Ureter (tissue), 1 donor: ENCODE results near the gene COMT. TPM values are rescaled to one million over a fixed set of nuclear protein-coding genes. Genes with fewer than 3 reads are reported as not detected.

Experiments used
- DNase-seq: peaks from one replicate; pipeline ENCODE4 v3.0.0-alpha.2; 2020; ENCODE audit warnings: low spot score
- total RNA-seq: library from RNA; stranded (reverse); gene quantifications from one replicate; pipeline ENCODE4 v1.2.4, GENCODE V29; 2023
- donor health status: DM: yes; HTN: yes; CAD: no.

The COMT gene
- total RNA-seq, 1 donor from 2014 or later = 202 TPM

DNA sequence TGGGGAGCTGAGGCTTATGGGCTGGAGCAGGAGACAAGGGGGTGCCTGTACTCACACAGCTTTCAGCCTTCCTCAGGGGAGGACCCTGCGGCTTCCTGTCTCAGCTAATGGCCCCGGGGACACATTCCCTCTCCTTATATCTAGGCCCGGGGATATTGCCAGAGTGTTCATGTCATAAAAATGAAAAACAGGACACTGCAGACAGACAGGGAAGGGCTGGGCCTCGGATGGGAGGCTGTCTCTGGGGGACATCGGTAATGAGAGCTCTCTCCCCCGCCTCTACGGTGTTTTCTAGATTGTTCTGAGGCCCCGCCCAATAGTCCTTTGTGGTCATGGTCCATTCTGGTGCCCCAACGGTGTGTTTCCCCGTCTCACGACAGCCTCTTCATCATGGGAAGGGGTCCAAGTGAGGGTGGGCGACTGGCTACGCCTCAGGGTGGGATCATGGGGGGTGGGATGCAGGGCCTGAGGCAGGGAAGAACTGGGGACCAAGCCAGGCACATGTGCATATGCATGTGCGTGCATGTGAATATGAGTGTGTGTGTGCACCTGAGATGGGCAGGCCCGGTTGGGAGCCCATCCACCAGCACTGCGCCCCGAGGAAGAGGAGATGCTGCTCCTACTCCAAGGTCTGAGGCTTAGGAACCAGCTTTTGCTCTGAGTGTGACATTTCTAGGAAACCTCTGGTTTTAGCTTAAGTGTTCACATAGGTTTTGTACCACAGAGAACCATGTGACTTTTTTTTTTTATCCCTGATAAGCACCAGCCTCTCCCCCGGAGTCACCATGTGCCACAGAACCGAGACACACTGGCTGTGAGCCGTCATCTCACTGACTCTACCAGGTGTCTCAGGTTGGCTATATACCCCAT, 69.8 kb downstream of the COMT start:
- DNase-seq = no peak

DNA sequence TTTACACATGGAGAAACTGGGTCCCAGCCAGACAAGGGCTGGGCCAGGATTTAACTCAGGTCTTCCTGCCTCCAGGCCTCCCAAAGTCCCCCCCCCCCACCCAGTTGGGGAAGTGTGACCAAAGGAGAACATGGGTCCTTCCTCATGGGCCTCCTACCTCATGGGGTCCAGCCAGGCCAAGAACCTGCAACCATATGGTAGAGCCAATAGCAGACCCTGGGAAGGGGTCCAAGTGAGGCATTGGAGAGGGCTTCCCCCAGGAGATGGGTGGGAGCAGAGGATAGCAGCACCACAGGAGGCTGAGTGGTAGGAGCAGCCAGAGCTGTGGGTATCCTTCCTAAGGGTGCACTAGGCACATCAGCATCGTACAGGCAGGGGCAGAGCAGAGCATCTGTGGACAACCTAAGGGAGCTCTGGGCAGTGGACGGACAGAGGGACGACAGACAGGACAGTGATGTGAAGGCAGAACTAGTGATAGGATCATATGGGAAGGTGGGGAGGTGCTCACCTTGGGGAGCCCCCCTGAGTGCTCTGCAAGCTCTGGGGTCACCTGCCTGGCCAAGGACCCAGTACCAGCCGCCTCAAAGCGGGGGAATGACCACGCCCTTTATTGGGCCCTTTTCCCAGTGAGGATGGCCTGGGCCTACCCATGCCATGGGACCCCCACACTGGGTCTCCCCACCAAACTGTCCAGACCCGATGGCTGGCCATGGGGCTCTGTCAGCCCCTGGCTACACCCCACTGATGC, 70.6 kb downstream of the COMT start:
- no peak for DNase-seq

DNA sequence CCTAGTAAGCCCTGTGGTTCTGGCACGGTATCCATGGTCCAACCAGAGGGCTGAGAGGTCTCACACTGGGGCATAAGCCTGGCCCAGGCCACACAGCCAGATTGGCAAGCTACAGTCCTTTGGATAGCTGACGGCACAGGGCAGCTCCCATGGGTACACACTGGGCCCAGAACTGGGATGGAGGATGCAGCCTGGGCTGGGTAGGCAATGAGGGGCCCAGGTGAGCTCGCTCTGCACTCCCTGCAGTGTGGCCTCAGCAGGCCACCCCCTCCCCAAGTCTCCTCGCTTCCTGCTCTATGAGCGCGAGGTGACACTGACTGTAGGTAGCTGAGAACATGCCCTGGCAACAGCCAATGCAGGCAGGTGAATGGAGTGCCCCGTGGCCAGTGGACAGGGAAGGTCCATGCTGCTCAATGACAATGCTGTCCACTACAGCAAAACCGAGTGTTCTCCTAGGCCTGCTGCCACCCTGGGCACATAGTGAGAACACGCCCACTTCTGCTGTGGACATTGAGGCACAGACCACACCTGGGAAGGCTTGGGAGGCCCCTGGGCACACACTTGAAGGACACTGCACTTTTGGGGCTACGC, 71.3 kb downstream of the COMT start:
- DNase-seq = no peak

DNA sequence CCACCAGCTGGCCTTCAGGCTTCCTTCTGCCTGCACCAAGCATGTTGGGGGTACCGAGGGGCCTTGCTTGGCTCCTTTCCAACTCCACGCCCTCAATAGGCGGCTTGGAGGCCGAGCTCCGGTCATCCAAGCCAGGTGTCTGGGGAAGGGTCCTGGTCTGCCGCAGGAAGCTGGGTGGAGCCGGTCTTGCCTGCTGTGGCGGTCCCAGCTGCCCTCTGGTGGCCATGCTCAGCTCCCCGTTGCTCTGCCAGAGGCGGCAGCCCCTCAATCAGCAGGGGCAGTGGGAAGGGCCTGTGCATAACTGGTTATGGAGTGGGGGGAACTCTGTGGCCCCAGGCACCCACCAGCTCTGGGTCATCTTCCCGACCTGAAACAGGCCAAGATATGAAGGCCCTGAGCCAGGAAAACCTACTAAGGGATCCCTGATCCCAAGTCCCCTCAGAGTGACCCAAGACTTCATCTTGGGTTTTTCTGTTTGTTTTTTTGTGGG, 71.9 kb downstream of the COMT start:
- no peak for DNase-seq

GRCh38 chr22:20014526-20015186, 73.1 kb downstream of the COMT start:
- DNase-seq = no peak

DNA sequence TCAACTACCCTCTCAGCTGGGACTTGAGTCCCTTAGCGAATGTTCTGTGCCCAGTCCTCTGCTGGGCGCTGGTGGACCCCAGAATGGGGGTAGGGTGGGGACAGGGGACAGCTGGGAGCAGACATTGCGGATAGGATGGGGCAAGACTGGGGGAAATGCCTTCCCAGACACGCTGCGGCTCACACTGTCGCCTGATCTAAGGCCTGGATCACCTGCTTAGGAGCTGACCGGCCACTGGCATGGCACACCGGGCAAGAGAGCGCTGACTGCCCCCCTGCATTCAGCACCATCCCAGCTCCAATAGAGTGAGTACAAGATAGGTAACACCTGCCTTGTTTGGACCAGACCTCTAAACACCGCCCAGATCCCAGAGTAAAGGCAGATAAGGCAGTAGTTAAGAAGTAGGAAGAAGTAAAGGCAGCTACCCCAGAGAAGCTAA, 73.6 kb downstream of the COMT start:
- DNase-seq = no peak

DNA sequence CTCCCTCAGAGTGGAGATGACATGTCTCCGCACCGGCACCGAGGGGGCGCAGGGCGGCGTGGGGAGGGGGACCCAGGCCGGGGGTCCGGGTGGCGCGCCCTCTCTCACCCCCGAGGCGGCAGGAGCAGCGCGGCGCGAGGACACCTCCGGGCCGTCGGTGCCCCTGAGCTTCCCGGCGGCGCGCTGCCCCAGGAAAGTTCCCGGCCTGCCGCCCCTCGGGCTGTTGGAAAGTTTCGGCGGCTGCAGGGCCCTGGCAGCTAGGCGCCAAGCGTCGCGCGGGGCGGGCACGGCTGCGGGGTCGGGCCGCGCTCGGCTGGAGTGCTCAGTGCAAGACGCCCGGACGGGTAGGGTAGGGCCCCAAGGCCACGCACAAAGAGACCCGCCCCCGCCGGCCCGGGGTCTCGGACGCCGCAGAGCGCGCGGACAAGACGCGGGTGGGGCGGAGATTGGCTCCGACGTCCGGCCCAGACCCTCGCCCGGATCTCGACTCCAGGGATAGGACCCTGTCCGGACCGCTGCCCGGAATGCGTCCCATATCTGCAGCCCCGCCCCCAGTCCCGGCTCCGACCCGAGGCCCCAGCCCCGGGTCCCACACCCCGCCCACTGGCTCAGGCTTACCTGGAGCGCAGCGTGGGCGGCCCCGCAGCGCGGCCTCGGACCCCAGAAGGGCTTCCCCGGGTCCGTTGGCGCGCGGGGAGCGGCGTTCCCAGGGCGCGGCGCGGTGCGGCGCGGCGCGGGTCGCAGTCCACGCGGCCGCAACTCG, 74.6 kb downstream of the COMT start:
- no peak for DNase-seq

GRCh38 chr22:20016734-20017621, 75.4 kb downstream of the COMT start, which contains the start of gene ARVCF:
TSS of gene ARVCF (minus strand) at chr22:20016823. CDS start at chr22:19990794, 26,029 bp downstream.
- peak; percentile 94 for DNase-seq

DNA sequence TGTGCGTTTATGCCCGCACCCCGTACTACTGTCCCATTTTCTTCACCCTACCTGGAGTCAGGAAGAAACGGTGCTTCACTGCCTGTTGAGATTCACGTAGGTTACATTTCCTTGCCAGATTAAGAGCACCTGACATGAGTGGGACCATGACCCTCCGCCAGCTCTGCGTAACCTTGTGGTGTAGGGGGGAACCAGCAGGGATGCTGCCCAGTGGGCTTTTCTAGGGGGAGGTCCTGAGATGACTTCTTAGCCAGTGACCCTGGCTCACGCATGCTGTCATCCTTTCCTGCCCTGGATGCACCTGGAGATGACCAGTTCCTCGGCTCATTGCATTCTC, 76.0 kb downstream of the COMT start:
- DNase-seq = no peak

GRCh38 chr22:20018001-20018400, 76.4 kb downstream of the COMT start:
- no peak for DNase-seq

Other genes starting within 250 kb of the COMT start
- gene SEPTIN5, start 227.3 kb upstream of the COMT start, total RNA-seq = 26.7 TPM
- gene GP1BB, start 218.2 kb upstream of the COMT start, total RNA-seq = 2.1 TPM
- gene TBX1, start 181.0 kb upstream of the COMT start, total RNA-seq = 13.0 TPM
- 6.0 TPM for gene GNB1L, start 86.9 kb upstream of the COMT start, total RNA-seq
- gene RTL10, start 86.9 kb upstream of the COMT start, total RNA-seq = 28.6 TPM
- 41.6 TPM for gene TXNRD2, start within 50 bp of the COMT start, total RNA-seq
- gene ARVCF, start 75.1 kb downstream of the COMT start, total RNA-seq = 11.5 TPM
- 28.8 TPM for gene TANGO2, start 79.3 kb downstream of the COMT start, total RNA-seq
- 49.0 TPM for gene DGCR8, start 138.5 kb downstream of the COMT start, total RNA-seq
- gene RANBP1, start 174.3 kb downstream of the COMT start, total RNA-seq = 106 TPM
- 81.8 TPM for gene TRMT2A, start 175.5 kb downstream of the COMT start, total RNA-seq
- gene ZDHHC8, start 190.0 kb downstream of the COMT start, total RNA-seq = 64.2 TPM
- gene CCDC188, start 209.3 kb downstream of the COMT start, total RNA-seq = 2.6 TPM